HL-60 (cell line): ENCODE measurements around the gene NRXN3.

Source experiments
- DNase-seq, 2 experiments: peaks; one replicate each; pipeline ENCODE4 v3.0.0-alpha.2; 2010 to 2020; ENCODE audit warnings: low read depth in 1 of 2, low spot score in 1 of 2
- H3K27ac ChIP-seq: fragments of 250-450 bp; sonication (Bioruptor Pico); replicated peaks from 2 replicates; pipeline ENCODE4 v1.5.1; 2020; ENCODE audit warnings: mild to moderate bottlenecking, moderate library complexity
- H3K27me3 ChIP-seq: fragments of 250-450 bp; sonication (Bioruptor Pico); 2 replicates; pipeline ENCODE4 v1.5.1; 2021; ENCODE audit warnings: mild to moderate bottlenecking, moderate library complexity; ENCODE audit not compliant: insufficient read depth, poor library complexity, severe bottlenecking
- H3K4me3 ChIP-seq: replicated peaks from 2 replicates; pipeline ENCODE4 v1.5.1; 2011; ENCODE audit warnings: mild to moderate bottlenecking, control low read depth, low read length; ENCODE audit not compliant: insufficient read depth
- CTCF ChIP-seq: IDR thresholded peaks from one replicate; pipeline ENCODE4 v1.5.1; 2011; ENCODE audit warnings: low read length, control low read depth, inconsistent platforms; ENCODE audit not compliant: insufficient read depth
- GABPA ChIP-seq: IDR thresholded peaks from 2 replicates; pipeline ENCODE4 v1.6.1; 2012; ENCODE audit warnings: low read depth
- POLR2AphosphoS5 ChIP-seq: IDR thresholded peaks from 2 replicates; pipeline ENCODE4 v1.6.1; 2012; ENCODE audit warnings: low read depth
- SPI1 ChIP-seq: IDR thresholded peaks from 2 replicates; pipeline ENCODE4 v1.6.1; 2012; ENCODE audit warnings: low read depth, mild to moderate bottlenecking, borderline replicate concordance
- TF ChIP-seq, protein P1 (sequence below): IDR thresholded peaks from 2 replicates; pipeline ENCODE4 v1.6.1; 2012; ENCODE audit warnings: low read depth; ENCODE audit not compliant: insufficient replicate concordance

The NRXN3 gene

GRCh38 chr14:78927261-78927660 lies 757.1 kb downstream of the NRXN3 start:
- Histone ChIP-seq H3K4me3 (no peak overlapping the region), H3K27me3 (no peaks in the 10 kb centered on the region), H3K27ac (no peak overlapping the region)
- no peak for TF ChIP-seq POLR2AphosphoS5
- TF ChIP-seq CTCF = no peak
- TF ChIP-seq, protein P1, sequence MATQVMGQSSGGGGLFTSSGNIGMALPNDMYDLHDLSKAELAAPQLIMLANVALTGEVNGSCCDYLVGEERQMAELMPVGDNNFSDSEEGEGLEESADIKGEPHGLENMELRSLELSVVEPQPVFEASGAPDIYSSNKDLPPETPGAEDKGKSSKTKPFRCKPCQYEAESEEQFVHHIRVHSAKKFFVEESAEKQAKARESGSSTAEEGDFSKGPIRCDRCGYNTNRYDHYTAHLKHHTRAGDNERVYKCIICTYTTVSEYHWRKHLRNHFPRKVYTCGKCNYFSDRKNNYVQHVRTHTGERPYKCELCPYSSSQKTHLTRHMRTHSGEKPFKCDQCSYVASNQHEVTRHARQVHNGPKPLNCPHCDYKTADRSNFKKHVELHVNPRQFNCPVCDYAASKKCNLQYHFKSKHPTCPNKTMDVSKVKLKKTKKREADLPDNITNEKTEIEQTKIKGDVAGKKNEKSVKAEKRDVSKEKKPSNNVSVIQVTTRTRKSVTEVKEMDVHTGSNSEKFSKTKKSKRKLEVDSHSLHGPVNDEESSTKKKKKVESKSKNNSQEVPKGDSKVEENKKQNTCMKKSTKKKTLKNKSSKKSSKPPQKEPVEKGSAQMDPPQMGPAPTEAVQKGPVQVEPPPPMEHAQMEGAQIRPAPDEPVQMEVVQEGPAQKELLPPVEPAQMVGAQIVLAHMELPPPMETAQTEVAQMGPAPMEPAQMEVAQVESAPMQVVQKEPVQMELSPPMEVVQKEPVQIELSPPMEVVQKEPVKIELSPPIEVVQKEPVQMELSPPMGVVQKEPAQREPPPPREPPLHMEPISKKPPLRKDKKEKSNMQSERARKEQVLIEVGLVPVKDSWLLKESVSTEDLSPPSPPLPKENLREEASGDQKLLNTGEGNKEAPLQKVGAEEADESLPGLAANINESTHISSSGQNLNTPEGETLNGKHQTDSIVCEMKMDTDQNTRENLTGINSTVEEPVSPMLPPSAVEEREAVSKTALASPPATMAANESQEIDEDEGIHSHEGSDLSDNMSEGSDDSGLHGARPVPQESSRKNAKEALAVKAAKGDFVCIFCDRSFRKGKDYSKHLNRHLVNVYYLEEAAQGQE = no peak
- TF ChIP-seq SPI1 = no peak
- no peak for TF ChIP-seq GABPA
- DNase-seq = no peak

DNA sequence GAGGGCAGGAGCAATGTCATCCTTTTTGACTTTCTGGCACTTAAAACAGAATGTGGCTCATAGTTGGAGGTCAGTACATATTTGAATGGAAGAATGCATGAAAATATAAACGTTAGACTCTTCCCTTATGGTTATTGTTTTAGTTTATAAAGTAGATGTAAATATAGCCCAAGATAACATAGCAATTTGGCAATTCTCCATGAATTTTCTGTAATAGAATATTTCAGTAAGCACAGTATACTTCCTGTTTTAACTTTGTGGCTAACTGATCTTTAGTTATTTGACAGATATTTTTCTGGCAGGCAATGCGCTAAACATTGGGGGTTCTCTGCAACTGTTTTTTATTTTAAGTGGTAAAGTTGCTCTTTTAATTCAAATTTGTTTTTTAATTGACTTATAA lies 763.0 kb downstream of the NRXN3 start:
- Histone ChIP-seq H3K27ac (no peak overlapping the region), H3K4me3 (no peak overlapping the region), H3K27me3 (no peaks in the 10 kb centered on the region)
- DNase-seq = no peak
- TF ChIP-seq CTCF (no peak), POLR2AphosphoS5 (no peak), SPI1 (no peak)
- TF ChIP-seq, protein P1 = no peak

DNA sequence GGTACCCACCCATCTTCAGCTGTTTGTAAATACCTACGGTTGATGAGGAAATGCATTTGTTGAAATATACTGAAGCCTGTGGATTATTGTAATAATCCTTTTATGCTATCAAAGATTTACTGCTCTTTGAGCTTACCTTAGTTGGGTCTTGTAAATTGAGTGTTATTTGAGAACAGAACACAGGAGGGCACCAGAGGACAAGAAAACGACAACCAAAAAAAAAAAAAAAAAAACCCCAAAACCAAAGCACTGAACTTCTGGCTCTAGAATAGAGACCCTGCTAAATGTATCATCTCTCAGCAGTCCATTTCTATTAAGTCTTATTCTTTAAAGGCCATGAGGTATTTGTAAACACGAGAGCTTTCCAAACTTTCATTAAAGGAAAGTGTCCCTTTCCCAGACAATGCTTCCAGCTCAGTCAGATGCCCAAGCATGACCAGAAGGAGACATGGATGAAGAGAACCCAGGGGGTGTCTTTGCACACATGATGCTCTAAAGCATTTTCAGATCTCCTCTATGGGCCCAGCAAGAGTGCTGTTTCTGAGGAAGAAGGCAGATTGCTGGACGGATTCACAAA lies 763.9 kb downstream of the NRXN3 start:
- no peaks in the 10 kb centered on the region for H3K27me3 ChIP-seq
- no peak overlapping the region for H3K4me3 ChIP-seq
- no peak overlapping the region for H3K27ac ChIP-seq
- no peak for TF ChIP-seq POLR2AphosphoS5
- no peak for TF ChIP-seq CTCF
- TF ChIP-seq SPI1 = no peak
- TF ChIP-seq, protein P1 = no peak
- TF ChIP-seq GABPA = no peak
- no peak for DNase-seq
